ENCODE measurements around the gene ATG12. TPM values are rescaled to one million over a fixed set of nuclear protein-coding genes. Genes with fewer than 3 reads are reported as not detected.

The ATG12 gene
- polyA plus RNA-seq, 1 donor from 2014 or later: 141 TPM

DNA sequence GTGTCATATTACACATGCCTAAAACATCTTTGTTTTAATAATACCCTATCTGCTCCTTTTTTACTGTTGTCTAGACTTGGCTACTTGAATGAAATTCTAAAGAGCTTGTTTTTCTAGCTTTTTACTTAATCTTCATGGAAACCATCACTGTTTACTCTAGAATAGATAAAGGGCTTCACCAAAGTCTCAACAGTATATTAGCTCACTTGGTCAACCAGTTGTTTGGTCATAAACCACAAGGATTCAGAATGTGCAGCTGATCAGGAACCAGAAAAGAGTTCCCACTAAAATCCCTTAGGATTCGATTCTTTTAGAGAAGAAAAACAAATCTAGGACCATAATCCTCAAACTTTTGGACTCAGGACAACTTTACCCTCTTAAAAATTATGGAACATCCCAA lies 62.9 kb downstream of the ATG12 start:
- Histone ChIP-seq H3K9ac (ENCODE audit: low read length) (no peak overlapping the region), H3K27ac (ENCODE audit: low read length) (no peak overlapping the region)
- TF ChIP-seq EZH2 (IDR thresholded peaks at IDR 0.05; ENCODE audit: borderline replicate concordance, insufficient read depth, low read length, poor library complexity, severe bottlenecking): no peak
- no peak for TF ChIP-seq TAF1 (IDR thresholded peaks at IDR 0.05; ENCODE audit: low read depth)
- no peak for TF ChIP-seq RAD21 (conservative IDR thresholded peaks at IDR 0.05)
- TF ChIP-seq SMC3 (conservative IDR thresholded peaks at IDR 0.05; ENCODE audit: poor library complexity): no peak
- TF ChIP-seq, protein P1, sequence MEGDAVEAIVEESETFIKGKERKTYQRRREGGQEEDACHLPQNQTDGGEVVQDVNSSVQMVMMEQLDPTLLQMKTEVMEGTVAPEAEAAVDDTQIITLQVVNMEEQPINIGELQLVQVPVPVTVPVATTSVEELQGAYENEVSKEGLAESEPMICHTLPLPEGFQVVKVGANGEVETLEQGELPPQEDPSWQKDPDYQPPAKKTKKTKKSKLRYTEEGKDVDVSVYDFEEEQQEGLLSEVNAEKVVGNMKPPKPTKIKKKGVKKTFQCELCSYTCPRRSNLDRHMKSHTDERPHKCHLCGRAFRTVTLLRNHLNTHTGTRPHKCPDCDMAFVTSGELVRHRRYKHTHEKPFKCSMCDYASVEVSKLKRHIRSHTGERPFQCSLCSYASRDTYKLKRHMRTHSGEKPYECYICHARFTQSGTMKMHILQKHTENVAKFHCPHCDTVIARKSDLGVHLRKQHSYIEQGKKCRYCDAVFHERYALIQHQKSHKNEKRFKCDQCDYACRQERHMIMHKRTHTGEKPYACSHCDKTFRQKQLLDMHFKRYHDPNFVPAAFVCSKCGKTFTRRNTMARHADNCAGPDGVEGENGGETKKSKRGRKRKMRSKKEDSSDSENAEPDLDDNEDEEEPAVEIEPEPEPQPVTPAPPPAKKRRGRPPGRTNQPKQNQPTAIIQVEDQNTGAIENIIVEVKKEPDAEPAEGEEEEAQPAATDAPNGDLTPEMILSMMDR (IDR thresholded peaks at IDR 0.05; ENCODE audit: poor library complexity, severe bottlenecking): no peak
- TF ChIP-seq POLR2AphosphoS5 (IDR thresholded peaks at IDR 0.05): no peak
- TF ChIP-seq, protein P2, sequence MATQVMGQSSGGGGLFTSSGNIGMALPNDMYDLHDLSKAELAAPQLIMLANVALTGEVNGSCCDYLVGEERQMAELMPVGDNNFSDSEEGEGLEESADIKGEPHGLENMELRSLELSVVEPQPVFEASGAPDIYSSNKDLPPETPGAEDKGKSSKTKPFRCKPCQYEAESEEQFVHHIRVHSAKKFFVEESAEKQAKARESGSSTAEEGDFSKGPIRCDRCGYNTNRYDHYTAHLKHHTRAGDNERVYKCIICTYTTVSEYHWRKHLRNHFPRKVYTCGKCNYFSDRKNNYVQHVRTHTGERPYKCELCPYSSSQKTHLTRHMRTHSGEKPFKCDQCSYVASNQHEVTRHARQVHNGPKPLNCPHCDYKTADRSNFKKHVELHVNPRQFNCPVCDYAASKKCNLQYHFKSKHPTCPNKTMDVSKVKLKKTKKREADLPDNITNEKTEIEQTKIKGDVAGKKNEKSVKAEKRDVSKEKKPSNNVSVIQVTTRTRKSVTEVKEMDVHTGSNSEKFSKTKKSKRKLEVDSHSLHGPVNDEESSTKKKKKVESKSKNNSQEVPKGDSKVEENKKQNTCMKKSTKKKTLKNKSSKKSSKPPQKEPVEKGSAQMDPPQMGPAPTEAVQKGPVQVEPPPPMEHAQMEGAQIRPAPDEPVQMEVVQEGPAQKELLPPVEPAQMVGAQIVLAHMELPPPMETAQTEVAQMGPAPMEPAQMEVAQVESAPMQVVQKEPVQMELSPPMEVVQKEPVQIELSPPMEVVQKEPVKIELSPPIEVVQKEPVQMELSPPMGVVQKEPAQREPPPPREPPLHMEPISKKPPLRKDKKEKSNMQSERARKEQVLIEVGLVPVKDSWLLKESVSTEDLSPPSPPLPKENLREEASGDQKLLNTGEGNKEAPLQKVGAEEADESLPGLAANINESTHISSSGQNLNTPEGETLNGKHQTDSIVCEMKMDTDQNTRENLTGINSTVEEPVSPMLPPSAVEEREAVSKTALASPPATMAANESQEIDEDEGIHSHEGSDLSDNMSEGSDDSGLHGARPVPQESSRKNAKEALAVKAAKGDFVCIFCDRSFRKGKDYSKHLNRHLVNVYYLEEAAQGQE (IDR thresholded peaks at IDR 0.05; ENCODE audit: borderline replicate concordance): no peak
- no peak for TF ChIP-seq MXI1 (conservative IDR thresholded peaks at IDR 0.05; ENCODE audit: poor library complexity, severe bottlenecking)
- TF ChIP-seq EP300 (conservative IDR thresholded peaks at IDR 0.05; ENCODE audit: poor library complexity, severe bottlenecking): no peak

More for the DNA sequence above, 62.9 kb downstream of the ATG12 start:
- no peaks in the 10 kb centered on the region for H3K9me3 ChIP-seq (ENCODE audit: low read length)
- H3K9me2 ChIP-seq (ENCODE audit: insufficient read depth, low read length): no peaks in the 10 kb centered on the region
- H3K36me3 ChIP-seq (ENCODE audit: insufficient read depth, low read length): no peaks in the 10 kb centered on the region
- H4K20me1 ChIP-seq (ENCODE audit: insufficient read depth): no peaks in the 10 kb centered on the region
- H3F3A ChIP-seq (ENCODE audit: insufficient read depth, low read length, poor library complexity, severe bottlenecking): no peaks in the 10 kb centered on the region
- no peak overlapping the region for H2AFZ ChIP-seq (ENCODE audit: low read depth, low read length)
- H3K27me3 ChIP-seq (ENCODE audit: insufficient read depth, low read depth, low read length): no peaks in the 10 kb centered on the region
- no peaks in the 10 kb centered on the region for H3K79me2 ChIP-seq (replicated peaks; ENCODE audit: insufficient read depth, low read length)
- H3K4me2 ChIP-seq (ENCODE audit: low read length): no peak overlapping the region
- no peak overlapping the region for H3K4me3 ChIP-seq (ENCODE audit: low read length)

Other genes starting within 250 kb of the ATG12 start
- not detected in 2 replicates for gene TICAM2, start 239.1 kb downstream of the ATG12 start, polyA plus RNA-seq
- gene TMED7, start 215.5 kb downstream of the ATG12 start, polyA plus RNA-seq: 62.4 and 74.3 TPM in 2 replicates
- 168 and 201 TPM in 2 replicates for gene CDO1, start 24.9 kb downstream of the ATG12 start, polyA plus RNA-seq
- gene AP3S1, start 370 bp upstream of the ATG12 start, polyA plus RNA-seq: 157 and 207 TPM in 2 replicates
- gene LVRN, start 120.9 kb upstream of the ATG12 start, polyA plus RNA-seq: 2.1 and 3.5 TPM in 2 replicates
- gene ARL14EPL, start 190.9 kb upstream of the ATG12 start, polyA plus RNA-seq: 0.24 TPM in 1 of 2 replicates, not detected in the other
- 19.8 and 23.1 TPM in 2 replicates for gene COMMD10, start 243.5 kb upstream of the ATG12 start, polyA plus RNA-seq

All from neural cell (in vitro differentiated cells).